Parathyroid adenoma (tissue), 2 donors: ENCODE results near the gene ANKHD1.
A peak's percentile ranks its signal among the peaks of the same experiment; 100 is the strongest.

Source experiments
- H2AFZ ChIP-seq: fragments of 300-600 bp; sonication (generic); one replicate; pipeline ENCODE4 v1.7.0; 2017; ENCODE audit warnings: antibody characterized with exemption, mild to moderate bottlenecking
- H3K27ac ChIP-seq: fragments of 300-600 bp; sonication (generic); one replicate; pipeline ENCODE4 v1.7.0; 2017
- H3K27me3 ChIP-seq: fragments of 300-600 bp; sonication (generic); one replicate; pipeline ENCODE4 v1.7.0; 2017; ENCODE audit warnings: low read length; ENCODE audit not compliant: control insufficient read depth, insufficient read depth
- H3K36me3 ChIP-seq: fragments of 300-600 bp; sonication (generic); one replicate; pipeline ENCODE4 v1.7.0; 2017; ENCODE audit warnings: low read length; ENCODE audit not compliant: control insufficient read depth, insufficient read depth
- H3K4me1 ChIP-seq: fragments of 300-600 bp; sonication (generic); one replicate; pipeline ENCODE4 v1.7.0; 2017; ENCODE audit warnings: control low read depth
- H3K4me2 ChIP-seq: fragments of 300-600 bp; sonication (generic); one replicate; pipeline ENCODE4 v1.7.0; 2017; ENCODE audit warnings: low read length
- H3K4me3 ChIP-seq: fragments of 300-600 bp; sonication (generic); one replicate; pipeline ENCODE4 v1.7.0; 2017; ENCODE audit warnings: low read depth, low read length
- H3K79me2 ChIP-seq: fragments of 300-600 bp; sonication (generic); one replicate; pipeline ENCODE4 v1.7.0; 2017; ENCODE audit warnings: control low read depth
- H3K9ac ChIP-seq: fragments of 300-600 bp; sonication (generic); one replicate; pipeline ENCODE4 v1.7.0; 2017; ENCODE audit warnings: mild to moderate bottlenecking
- H3K9me3 ChIP-seq: fragments of 300-600 bp; sonication (generic); one replicate; pipeline ENCODE4 v1.7.0; 2017; ENCODE audit warnings: low read length; ENCODE audit not compliant: control insufficient read depth
- TF ChIP-seq, protein P1 (sequence below): fragments of 300-600 bp; sonication (generic); IDR thresholded peaks from one replicate; pipeline ENCODE4 v1.7.0; 2017; ENCODE audit warnings: antibody characterized with exemption, mild to moderate bottlenecking
- donor health status: primary hyperparathyroidism.

ANKHD1 gene

DNA sequence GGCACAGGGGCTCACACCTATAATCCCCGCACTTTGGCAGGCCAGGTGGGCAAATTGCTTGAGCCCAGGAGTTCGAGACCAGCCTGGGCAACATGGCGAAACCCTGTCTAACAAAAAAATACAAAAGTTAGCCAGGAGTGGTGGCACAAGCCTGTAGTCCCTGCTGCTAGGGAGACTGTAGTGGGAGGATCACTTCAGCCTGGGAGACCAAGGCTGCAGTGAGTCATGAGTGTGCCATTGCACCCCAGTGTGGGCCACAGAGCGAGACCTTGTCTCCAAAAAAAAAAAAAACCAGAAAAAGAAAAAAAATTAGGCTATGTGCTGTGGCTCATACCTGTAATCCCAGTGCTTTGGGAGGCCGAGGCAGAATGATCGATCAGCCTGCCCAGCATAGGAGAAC lies 87.3 kb downstream of the ANKHD1 start:
- no peak overlapping the region for H3K9ac ChIP-seq
- H3K9me3 ChIP-seq: no peaks in the 10 kb centered on the region
- TF ChIP-seq, protein P1, sequence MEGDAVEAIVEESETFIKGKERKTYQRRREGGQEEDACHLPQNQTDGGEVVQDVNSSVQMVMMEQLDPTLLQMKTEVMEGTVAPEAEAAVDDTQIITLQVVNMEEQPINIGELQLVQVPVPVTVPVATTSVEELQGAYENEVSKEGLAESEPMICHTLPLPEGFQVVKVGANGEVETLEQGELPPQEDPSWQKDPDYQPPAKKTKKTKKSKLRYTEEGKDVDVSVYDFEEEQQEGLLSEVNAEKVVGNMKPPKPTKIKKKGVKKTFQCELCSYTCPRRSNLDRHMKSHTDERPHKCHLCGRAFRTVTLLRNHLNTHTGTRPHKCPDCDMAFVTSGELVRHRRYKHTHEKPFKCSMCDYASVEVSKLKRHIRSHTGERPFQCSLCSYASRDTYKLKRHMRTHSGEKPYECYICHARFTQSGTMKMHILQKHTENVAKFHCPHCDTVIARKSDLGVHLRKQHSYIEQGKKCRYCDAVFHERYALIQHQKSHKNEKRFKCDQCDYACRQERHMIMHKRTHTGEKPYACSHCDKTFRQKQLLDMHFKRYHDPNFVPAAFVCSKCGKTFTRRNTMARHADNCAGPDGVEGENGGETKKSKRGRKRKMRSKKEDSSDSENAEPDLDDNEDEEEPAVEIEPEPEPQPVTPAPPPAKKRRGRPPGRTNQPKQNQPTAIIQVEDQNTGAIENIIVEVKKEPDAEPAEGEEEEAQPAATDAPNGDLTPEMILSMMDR: no peak
- no peak overlapping the region for H3K27ac ChIP-seq
- no peak overlapping the region for H3K4me3 ChIP-seq
- no peak overlapping the region for H3K4me2 ChIP-seq
- no peaks in the 10 kb centered on the region for H3K4me1 ChIP-seq
- H3K79me2 ChIP-seq: no peaks in the 10 kb centered on the region
- H3K36me3 ChIP-seq: no peaks in the 10 kb centered on the region
- no peaks in the 10 kb centered on the region for H3K27me3 ChIP-seq
- H2AFZ ChIP-seq: no peak overlapping the region

DNA sequence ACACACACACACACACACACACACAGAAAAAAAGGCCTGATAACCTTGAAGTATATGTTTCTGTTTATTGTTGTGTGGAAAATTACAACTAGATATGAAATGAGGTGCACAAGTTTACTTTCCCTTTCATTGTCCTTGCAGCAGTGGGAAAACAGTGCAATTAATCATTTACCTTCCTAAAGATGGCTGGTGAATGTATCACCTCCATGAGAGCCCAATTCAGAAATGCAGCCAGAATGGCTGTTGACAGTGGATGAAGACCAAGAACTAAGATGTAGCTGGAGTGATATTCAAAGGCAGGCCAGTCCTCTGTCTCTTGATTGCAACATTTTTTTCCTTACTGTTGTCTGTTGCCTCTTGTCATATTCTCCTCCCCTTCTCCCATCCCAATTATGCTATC lies 96.3 kb downstream of the ANKHD1 start:
- no peak overlapping the region for H3K9ac ChIP-seq
- no peaks in the 10 kb centered on the region for H3K4me1 ChIP-seq
- no peaks in the 10 kb centered on the region for H3K79me2 ChIP-seq
- no peak overlapping the region for H3K27ac ChIP-seq
- H3K36me3 ChIP-seq: no peaks in the 10 kb centered on the region
- no peak overlapping the region for H3K4me2 ChIP-seq
- H3K4me3 ChIP-seq: no peak overlapping the region
- no peaks in the 10 kb centered on the region for H3K27me3 ChIP-seq
- no peak overlapping the region for H2AFZ ChIP-seq
- H3K9me3 ChIP-seq: no peaks in the 10 kb centered on the region
- TF ChIP-seq, protein P1: no peak

DNA sequence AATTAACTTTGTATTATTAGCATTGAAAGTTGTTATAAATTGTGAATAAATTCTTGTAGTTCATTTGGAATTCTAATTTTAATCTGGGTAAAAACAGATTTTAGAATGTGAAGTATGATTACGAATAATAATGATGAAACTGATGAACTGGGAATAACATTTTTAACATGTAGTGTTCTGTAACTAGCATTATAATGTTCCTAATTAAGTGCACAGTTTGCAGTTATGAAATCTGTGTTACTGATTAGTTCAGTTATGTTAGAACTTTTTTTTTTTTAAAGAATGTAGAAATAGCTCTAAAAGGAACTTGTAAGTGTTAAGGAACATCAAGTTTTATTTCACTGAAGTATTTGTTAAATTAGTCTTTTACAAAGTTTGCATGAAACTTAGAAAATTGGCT lies 97.0 kb downstream of the ANKHD1 start:
- Histone ChIP-seq H3K79me2 (no peaks in the 10 kb centered on the region), H3K9ac (no peak overlapping the region), H2AFZ (no peak overlapping the region), H3K27ac (no peak overlapping the region), H3K36me3 (no peaks in the 10 kb centered on the region), H3K27me3 (no peaks in the 10 kb centered on the region), H3K4me3 (no peak overlapping the region), H3K9me3 (no peaks in the 10 kb centered on the region), H3K4me1 (no peaks in the 10 kb centered on the region), H3K4me2 (no peak overlapping the region)
- TF ChIP-seq, protein P1: no peak

DNA sequence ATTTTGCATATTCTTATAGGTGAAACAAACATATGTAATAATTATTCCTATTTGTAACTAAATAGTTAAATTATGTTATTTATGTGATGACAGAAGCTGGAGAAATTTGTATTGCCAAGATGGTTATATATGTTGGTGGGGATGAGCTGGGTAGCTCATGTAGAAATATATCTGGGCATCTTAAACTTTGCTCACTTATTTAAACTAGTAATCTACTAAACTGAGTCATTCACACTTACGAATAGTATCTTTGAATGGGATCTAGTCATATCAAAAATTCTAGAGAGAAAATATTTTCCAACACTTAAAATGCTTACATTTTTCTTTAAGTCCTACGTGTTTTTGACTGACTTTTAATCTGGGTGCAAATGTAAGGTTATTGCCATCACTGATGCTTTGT lies 101.2 kb downstream of the ANKHD1 start:
- Histone ChIP-seq H2AFZ (no peak overlapping the region), H3K4me2 (no peak overlapping the region), H3K27ac (no peak overlapping the region), H3K79me2 (no peaks in the 10 kb centered on the region), H3K9ac (no peak overlapping the region), H3K9me3 (no peaks in the 10 kb centered on the region), H3K36me3 (no peaks in the 10 kb centered on the region), H3K27me3 (no peaks in the 10 kb centered on the region), H3K4me1 (no peaks in the 10 kb centered on the region), H3K4me3 (no peak overlapping the region)
- TF ChIP-seq, protein P1: no peak

DNA sequence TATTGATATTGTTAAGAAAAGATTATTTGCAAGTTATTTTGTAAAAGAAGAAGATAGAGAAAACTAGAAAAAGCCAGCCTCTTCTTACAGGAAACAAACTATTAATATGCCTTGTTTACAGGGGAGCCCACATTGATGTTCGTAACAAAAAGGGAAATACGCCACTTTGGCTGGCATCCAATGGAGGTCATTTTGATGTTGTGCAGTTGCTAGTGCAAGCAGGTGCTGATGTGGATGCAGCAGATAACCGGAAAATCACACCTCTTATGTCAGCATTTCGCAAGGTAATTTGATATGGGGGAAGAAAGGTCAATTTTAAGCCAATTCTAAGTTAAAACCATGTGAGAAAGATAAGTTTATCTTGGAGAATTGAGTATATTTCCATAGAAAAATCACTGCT lies 108.3 kb downstream of the ANKHD1 start:
- no peaks in the 10 kb centered on the region for H3K27me3 ChIP-seq
- TF ChIP-seq, protein P1: no peak
- H2AFZ ChIP-seq: no peak overlapping the region
- H3K4me1 ChIP-seq: no peaks in the 10 kb centered on the region
- H3K4me2 ChIP-seq: peak overlapping the region; percentile 52
- H3K9ac ChIP-seq: no peak overlapping the region
- H3K9me3 ChIP-seq: no peaks in the 10 kb centered on the region
- no peak overlapping the region for H3K4me3 ChIP-seq
- H3K79me2 ChIP-seq: peaks cover 3% of the 10 kb centered on the region
- H3K36me3 ChIP-seq: no peaks in the 10 kb centered on the region
- H3K27ac ChIP-seq: peak overlapping the region; percentile 7
